HG02970 (cell line): ENCODE data around the gene SULT4A1.
A peak's percentile ranks its signal among the peaks of the same experiment; 100 is the strongest.

ENCODE experiments used
- ATAC-seq: cut with Tn5 transposase; IDR thresholded peaks from one replicate; pipeline ENCODE4 v1.9.1; 2021; ENCODE audit warnings: mild to moderate bottlenecking, moderate library complexity, moderate number of reproducible peaks; ENCODE audit not compliant: unreplicated experiment, low FRiP score

Gene SULT4A1

GRCh38 chr22:43819931-43820640 lies 42.2 kb downstream of the SULT4A1 start:
- ATAC-seq: no peak

GRCh38 chr22:43819421-43819921 lies 42.8 kb downstream of the SULT4A1 start:
- ATAC-seq: no peak

- no peak for ATAC-seq
Observed at GRCh38 chr22:43818981-43819380, 43.3 kb downstream of the SULT4A1 start.

- ATAC-seq: no peak
Observed at GRCh38 chr22:43817402-43817801, 44.9 kb downstream of the SULT4A1 start.

- ATAC-seq: no peak
Observed at GRCh38 chr22:43814264-43814663, 48.0 kb downstream of the SULT4A1 start.

DNA sequence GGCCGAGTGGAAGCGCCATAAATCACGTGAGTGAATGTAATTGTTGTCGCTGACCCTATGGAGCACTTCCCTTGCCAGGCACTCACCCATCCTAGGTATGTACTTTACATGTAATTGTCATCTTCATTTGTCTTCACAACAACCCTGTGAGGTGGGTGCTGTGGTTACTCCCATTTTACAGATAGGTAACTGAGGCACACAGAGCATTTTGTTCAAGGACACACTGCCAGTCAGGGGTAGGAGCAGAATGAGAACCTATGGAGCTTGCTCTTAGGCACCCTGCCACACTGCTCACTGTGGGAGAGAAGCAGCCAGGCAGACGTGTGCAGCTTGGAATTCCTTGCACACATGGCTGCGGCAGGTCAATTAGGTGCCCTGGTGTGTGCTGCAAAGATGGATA lies 49.4 kb downstream of the SULT4A1 start:
- no peak for ATAC-seq

- peak; percentile 79 for ATAC-seq
Observed at GRCh38 chr22:43812149-43812842, 50.0 kb downstream of the SULT4A1 start, which contains the start of gene EFCAB6. Gene EFCAB6 (minus strand): TSS chr22:43812305. CDS start chr22:43782318, 29,987 bp downstream.

- ATAC-seq: peak; percentile 20
Observed at GRCh38 chr22:43811777-43812148, 50.5 kb downstream of the SULT4A1 start.

GRCh38 chr22:43802897-43803495 lies 59.3 kb downstream of the SULT4A1 start:
- no peak for ATAC-seq

DNA sequence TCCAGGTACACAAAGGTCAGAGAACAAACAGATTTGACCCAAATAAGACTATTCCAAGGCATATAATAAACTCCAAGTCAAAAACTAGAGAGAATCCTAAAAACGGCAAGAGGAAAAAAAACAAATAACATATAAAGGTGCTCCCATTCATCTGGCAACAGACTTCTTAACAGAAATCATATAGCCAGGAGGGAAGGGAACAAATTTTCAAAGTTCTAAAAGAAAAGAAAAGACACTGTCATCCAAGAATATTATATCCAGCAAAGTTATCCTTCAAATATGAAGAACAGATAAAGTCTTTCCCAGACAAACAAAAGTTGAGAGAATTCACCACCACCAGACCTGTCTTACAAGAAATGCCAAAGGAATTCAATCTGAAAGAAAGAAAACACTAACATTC lies 61.3 kb downstream of the SULT4A1 start:
- no peak for ATAC-seq

DNA sequence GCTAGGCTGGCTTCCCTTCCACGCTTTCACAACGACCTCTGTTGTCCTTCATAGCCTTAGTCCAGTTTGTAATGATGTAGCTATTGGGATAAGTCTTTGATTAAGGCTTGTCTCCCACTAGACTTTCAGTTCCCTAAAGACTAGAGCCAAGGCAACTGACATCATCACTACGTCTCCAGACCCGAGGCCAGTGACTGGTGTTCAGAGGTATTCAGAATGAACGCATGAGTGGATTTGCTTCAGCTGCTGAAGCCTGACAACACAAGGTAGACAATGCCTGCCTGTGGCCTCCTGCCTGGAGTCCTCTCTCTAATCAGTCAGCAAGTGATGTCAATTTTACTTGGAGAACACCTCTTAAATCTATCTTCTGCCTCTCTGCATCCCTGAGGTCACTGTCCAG lies 63.8 kb downstream of the SULT4A1 start:
- no peak for ATAC-seq

- no peak for ATAC-seq
Observed at GRCh38 chr22:43796567-43796966, 65.7 kb downstream of the SULT4A1 start.

DNA sequence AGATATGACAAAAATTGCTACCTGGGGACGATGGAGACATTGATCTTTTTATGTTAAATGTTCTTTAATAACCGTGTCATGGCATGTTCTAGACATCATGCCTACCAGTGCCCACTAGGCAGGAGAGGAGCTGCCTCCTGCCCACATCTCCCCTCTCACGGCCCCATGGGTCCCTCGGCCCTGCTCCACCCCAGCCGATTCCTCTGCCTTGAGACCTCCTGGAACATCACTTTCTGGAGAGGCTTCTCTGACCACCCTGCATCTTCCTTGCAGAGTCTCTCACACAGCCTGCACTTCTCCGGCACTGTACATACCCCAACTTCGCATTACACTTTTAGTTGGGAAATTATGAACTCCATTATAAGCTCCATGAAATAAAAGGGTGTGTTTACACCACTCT lies 67.0 kb downstream of the SULT4A1 start:
- no peak for ATAC-seq

- ATAC-seq: no peak
Observed at GRCh38 chr22:43792905-43793304, 69.4 kb downstream of the SULT4A1 start.

- ATAC-seq: no peak
Observed at GRCh38 chr22:43789452-43789851, 72.9 kb downstream of the SULT4A1 start.

- no peak for ATAC-seq
Observed at GRCh38 chr22:43783777-43784176, 78.5 kb downstream of the SULT4A1 start.

DNA sequence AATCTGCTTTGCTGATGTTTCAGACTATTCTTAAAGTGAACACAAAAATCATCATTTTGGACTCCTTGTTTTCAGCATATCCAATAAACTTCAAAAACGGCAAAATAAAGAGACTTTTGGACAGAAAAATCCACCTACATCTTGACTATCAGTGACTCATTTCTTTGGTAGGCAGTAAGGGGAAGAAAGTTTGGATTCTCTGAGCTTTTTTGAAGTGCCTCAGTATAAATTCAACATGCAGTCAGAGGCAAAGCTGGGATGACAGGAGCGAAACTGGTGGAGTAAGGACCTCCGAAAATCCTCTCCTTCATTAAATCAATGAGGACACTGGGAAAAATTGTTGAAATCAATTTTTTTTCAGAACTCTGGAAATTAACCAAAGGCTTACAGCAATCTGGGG lies 79.9 kb downstream of the SULT4A1 start:
- no peak for ATAC-seq

- no peak for ATAC-seq
Observed at GRCh38 chr22:43777286-43777685, 85.0 kb downstream of the SULT4A1 start.

DNA sequence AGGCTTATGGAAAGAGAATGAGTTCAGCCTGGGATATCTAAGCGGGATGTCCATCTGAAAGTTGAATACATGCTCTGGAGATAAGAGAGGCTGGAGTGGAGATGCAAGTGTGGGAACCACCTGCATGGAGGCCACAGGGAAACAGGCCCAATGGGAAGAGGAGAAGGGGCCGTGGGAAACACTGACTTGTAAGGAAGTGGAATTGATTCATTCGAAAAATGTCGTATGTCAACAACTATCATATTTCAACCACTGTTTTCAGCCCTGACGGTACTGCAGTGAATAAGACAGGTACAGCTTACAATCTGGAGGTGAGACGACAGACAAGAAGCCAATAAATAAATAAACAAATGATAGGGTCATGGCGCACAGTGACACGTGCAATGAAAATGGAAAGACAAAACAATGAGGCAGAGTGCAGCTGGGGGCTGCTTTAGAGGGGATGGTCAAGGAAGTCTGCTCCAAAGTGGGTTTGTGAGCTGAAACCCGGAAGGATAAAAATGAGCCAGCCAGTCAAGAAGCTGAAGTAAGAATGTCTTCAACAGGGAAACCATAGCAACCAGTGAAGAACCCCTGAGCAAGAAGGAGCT lies 86.1 kb downstream of the SULT4A1 start:
- ATAC-seq: no peak
